DOHH2 (cell line): ENCODE measurements around the gene TGFBRAP1.

Source experiments
- EZH2phosphoT487 ChIP-seq: fragments of 200-600 bp; sonication (generic); IDR thresholded peaks from 2 replicates; pipeline ENCODE4 v1.6.1; 2017; ENCODE audit warnings: borderline replicate concordance, mild to moderate bottlenecking, antibody characterized with exemption, low read length, moderate library complexity, mixed read lengths
- TF ChIP-seq, protein P1 (sequence below): fragments of 200-600 bp; sonication (generic); IDR thresholded peaks from one replicate; pipeline ENCODE4 v1.5.1; 2014; ENCODE audit warnings: antibody characterized with exemption, mild to moderate bottlenecking, low read depth, low read length; ENCODE audit not compliant: poor library complexity, severe bottlenecking

DNA sequence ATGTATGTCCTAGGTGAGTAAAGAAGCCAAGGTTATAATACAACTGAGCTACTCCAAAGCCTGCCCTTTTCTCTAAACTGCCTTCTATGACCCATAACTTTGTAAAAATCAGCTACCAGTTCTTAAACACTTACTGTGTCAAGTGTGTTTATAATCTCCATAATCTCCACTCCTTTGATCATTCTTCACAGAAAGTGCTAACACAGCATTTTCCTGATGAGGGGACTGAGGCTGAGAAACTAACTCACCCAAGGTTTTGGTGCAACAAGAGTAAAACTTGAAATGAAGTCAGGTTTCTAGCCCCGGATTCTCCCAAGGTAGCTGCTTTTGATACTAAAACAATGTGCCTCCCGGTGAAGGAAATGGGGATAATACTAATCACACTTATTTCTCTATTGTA is 5.9 kb upstream of the TGFBRAP1 start:
- TF ChIP-seq, protein P1, sequence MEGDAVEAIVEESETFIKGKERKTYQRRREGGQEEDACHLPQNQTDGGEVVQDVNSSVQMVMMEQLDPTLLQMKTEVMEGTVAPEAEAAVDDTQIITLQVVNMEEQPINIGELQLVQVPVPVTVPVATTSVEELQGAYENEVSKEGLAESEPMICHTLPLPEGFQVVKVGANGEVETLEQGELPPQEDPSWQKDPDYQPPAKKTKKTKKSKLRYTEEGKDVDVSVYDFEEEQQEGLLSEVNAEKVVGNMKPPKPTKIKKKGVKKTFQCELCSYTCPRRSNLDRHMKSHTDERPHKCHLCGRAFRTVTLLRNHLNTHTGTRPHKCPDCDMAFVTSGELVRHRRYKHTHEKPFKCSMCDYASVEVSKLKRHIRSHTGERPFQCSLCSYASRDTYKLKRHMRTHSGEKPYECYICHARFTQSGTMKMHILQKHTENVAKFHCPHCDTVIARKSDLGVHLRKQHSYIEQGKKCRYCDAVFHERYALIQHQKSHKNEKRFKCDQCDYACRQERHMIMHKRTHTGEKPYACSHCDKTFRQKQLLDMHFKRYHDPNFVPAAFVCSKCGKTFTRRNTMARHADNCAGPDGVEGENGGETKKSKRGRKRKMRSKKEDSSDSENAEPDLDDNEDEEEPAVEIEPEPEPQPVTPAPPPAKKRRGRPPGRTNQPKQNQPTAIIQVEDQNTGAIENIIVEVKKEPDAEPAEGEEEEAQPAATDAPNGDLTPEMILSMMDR, result no peak
- TF ChIP-seq EZH2phosphoT487, result no peak
